Neural crest cell (in vitro differentiated cells): ENCODE data around the gene TMEM235. TPM values are rescaled to one million over a fixed set of nuclear protein-coding genes. Genes with fewer than 3 reads are reported as not detected.

Experiments used
- DNase-seq: peaks from one replicate; pipeline ENCODE4 v3.0.0; 2021; ENCODE audit warnings: low read depth, mixed read lengths, low spot score
- H3K27ac Mint-ChIP-seq: one replicate; pipeline ENCODE4 v1.8.0; 2021; ENCODE audit warnings: mild to moderate bottlenecking, mixed read lengths; ENCODE audit not compliant: unreplicated experiment
- H3K27me3 Mint-ChIP-seq: 2 replicates; pipeline ENCODE4 v1.8.0; 2021; ENCODE audit warnings: low read depth, mild to moderate bottlenecking, mixed read lengths
- H3K36me3 Mint-ChIP-seq: 2 replicates; pipeline ENCODE4 v1.8.0; 2021; ENCODE audit warnings: low read depth, mild to moderate bottlenecking, mixed read lengths
- H3K4me1 Mint-ChIP-seq: 2 replicates; pipeline ENCODE4 v1.8.0; 2021; ENCODE audit warnings: mixed read lengths
- H3K4me3 Mint-ChIP-seq: one replicate; pipeline ENCODE4 v1.8.0; 2021; ENCODE audit warnings: mild to moderate bottlenecking, mixed read lengths
- H3K9me3 Mint-ChIP-seq: 2 replicates; pipeline ENCODE4 v1.8.0; 2021; ENCODE audit warnings: mixed read lengths
- total RNA-seq: library from RNA; stranded (reverse); gene quantifications from 2 replicates; pipeline ENCODE4 v1.2.1, GENCODE V29; 2021
- TF ChIP-seq, protein P1 (sequence below): fragments of 200-600 bp; sonication (generic); conservative IDR thresholded peaks from 2 replicates; pipeline ENCODE4 v1.5.0; 2021; ENCODE audit warnings: antibody characterized with exemption, mild to moderate bottlenecking

The TMEM235 gene
- total RNA-seq, 1 donor from 2014 or later = not detected

DNA sequence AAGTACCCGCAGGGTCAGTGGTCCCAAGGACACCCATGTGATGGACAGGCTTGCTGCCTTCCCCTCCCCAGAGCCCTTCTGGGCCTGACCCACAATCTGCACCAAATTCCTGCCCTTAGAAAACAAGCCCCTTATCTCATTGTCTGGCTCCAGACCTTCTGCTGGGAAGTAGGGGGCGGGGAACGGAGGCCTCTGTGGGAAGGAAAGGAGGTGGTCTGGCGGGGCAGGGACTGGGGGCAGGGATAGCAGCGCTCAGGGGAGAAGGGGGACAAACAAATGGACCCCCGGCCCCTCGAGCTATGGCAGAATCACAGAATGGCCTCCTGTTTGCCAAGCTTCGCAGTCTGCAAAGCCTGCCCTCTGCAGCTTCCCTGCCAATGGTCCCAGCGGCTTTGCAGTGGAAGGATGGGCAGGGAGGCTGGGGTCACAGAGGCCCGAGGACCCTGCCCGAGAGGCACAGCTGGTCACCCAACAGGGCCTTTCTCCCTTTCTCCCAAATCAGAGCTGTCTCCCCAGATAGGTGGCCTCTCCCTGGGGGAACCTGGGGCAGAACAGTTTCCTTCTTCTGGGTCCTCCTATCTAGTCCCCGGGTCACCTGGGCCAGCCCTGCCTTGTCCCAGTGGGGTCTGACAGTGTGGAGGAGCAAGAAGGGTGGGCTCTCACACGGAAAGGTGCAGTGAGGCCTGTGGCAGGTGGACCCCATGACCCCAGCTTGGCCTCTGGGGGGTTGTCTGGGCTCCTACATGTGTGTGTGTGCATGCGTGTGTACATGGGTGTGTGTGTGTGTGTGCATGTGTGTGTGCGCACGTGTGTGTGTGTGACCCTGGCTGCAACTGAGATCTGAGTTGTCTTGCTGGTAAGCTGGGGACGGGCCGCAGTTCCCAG is 25.5 kb downstream of the TMEM235 start:
- no peak overlapping the region for H3K27ac Mint-ChIP-seq
- no peaks in the 10 kb centered on the region for H3K9me3 Mint-ChIP-seq
- H3K27me3 Mint-ChIP-seq = no peaks in the 10 kb centered on the region
- DNase-seq = no peak
- peaks cover 27% of the 10 kb centered on the region for H3K4me1 Mint-ChIP-seq
- H3K4me3 Mint-ChIP-seq = peak overlapping the region; percentile 19
- TF ChIP-seq, protein P1, sequence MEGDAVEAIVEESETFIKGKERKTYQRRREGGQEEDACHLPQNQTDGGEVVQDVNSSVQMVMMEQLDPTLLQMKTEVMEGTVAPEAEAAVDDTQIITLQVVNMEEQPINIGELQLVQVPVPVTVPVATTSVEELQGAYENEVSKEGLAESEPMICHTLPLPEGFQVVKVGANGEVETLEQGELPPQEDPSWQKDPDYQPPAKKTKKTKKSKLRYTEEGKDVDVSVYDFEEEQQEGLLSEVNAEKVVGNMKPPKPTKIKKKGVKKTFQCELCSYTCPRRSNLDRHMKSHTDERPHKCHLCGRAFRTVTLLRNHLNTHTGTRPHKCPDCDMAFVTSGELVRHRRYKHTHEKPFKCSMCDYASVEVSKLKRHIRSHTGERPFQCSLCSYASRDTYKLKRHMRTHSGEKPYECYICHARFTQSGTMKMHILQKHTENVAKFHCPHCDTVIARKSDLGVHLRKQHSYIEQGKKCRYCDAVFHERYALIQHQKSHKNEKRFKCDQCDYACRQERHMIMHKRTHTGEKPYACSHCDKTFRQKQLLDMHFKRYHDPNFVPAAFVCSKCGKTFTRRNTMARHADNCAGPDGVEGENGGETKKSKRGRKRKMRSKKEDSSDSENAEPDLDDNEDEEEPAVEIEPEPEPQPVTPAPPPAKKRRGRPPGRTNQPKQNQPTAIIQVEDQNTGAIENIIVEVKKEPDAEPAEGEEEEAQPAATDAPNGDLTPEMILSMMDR = no peak
- H3K36me3 Mint-ChIP-seq = no peaks in the 10 kb centered on the region

DNA sequence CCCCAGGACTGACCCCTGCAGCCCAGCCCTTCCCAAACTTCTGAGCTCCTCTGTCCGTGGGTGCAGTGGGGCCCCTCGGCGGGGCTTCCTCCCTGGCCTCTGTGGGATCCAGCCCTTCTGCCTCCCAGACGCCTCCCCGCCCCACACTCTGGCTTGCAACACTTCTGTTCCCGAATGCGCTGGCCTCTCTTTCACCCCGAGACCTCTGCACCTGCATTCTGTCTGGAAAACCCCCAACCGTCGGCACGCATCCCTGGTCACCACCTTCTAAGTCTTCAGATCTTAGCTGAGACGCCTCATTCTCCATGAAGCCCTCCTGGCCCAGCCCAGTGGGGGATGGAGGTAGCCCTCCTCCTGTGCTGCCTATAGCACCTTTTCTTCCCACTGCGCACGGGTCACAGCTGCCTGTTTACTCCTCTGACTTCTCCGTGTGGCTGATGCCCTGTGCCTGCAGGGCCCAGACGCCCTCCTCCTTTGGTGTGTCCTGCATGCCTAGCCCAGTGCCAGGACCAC is 26.4 kb downstream of the TMEM235 start:
- no peaks in the 10 kb centered on the region for H3K9me3 Mint-ChIP-seq
- H3K27me3 Mint-ChIP-seq = no peaks in the 10 kb centered on the region
- H3K4me3 Mint-ChIP-seq = peak overlapping the region; percentile 45
- TF ChIP-seq, protein P1 = no peak
- DNase-seq = no peak
- H3K4me1 Mint-ChIP-seq = peaks cover 27% of the 10 kb centered on the region
- no peaks in the 10 kb centered on the region for H3K36me3 Mint-ChIP-seq
- no peak overlapping the region for H3K27ac Mint-ChIP-seq

DNA sequence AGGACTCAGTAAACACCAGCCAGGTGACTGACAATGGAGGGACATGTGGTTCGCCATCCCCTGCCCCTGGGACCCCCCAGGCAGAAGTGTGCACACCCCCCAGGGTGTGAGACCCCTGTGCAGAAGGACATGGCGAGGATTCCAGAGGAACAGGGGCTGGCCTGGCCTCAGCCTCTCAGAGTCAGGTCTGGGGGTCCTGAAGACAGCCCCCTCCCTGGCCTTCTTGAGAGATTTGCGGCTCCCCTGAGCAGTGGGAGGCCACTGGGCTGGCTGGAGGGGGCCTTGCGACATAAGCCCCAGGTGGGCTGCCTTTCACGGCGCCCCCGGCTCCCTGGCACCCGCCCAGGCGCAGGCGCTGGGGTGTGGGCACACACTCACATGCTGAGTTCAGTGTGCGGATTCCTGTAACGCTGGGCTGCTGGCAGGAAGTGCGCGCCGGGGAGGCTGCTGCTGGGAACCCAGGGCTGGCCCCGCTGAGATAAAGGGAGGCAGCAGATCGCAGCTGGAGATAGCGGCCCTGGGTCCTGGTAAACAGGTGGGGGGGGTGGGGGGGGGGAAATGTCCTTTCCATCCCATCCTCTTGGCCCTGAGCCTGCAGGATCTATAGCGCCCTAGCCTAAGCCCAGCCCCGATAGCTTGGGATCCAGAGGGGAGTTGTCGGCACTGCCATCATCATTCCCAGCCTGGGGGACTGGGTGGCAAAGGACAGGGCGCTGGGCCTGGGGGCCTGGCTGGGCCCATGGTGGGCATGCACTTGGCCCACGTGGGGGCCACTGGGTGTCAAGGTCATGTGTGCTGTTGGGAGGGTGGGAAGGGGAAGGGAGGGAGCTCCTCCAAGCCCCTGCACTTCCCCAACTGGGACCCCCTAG is 27.1 kb downstream of the TMEM235 start:
- peaks cover 31% of the 10 kb centered on the region for H3K4me1 Mint-ChIP-seq
- H3K27me3 Mint-ChIP-seq = no peaks in the 10 kb centered on the region
- no peak for DNase-seq
- H3K9me3 Mint-ChIP-seq = no peaks in the 10 kb centered on the region
- peak overlapping the region; percentile 45 for H3K4me3 Mint-ChIP-seq
- H3K27ac Mint-ChIP-seq = no peak overlapping the region
- H3K36me3 Mint-ChIP-seq = no peaks in the 10 kb centered on the region
- TF ChIP-seq, protein P1 = no peak

DNA sequence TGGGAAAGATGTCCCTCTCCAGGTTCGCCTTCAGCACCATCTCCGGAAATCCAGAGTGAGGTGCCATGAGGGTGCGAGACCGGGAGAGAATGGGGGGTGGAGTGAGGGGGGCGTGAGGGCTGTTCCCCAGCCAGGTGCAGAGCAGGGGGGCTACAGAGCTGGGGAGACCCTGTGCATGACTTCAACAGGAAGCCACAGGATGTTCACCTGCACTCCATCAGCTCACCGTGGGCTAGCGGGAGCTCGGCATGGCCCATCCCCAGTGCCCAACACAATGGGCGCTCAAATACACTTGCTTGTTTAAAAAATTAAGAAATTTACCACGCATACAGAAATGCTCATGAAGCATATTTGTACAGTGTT is 27.7 kb downstream of the TMEM235 start:
- no peak overlapping the region for H3K27ac Mint-ChIP-seq
- DNase-seq = no peak

More for the DNA sequence above, 27.7 kb downstream of the TMEM235 start:
- no peaks in the 10 kb centered on the region for H3K9me3 Mint-ChIP-seq
- H3K4me3 Mint-ChIP-seq = no peak overlapping the region
- H3K4me1 Mint-ChIP-seq = peaks cover 27% of the 10 kb centered on the region
- H3K36me3 Mint-ChIP-seq = no peaks in the 10 kb centered on the region
- TF ChIP-seq, protein P1 = no peak
- no peaks in the 10 kb centered on the region for H3K27me3 Mint-ChIP-seq
